ENCODE measurements around the gene DAD1.
A peak's percentile ranks its signal among the peaks of the same experiment; 100 is the strongest.

Gene DAD1

GRCh38 chr14:22565391-22565945 lies 23.6 kb downstream of the DAD1 start:
- peaks cover 12% of the 10 kb centered on the region for H3K36me3 ChIP-seq
- H3K27me3 ChIP-seq (ENCODE audit: insufficient read depth, low read depth, severe bottlenecking) = no peaks in the 10 kb centered on the region
- no peaks in the 10 kb centered on the region for H3K9me3 ChIP-seq (ENCODE audit: severe bottlenecking)
- no peak overlapping the region for H3K4me3 ChIP-seq (ENCODE audit: low read depth, low read length)
- no peak for DNase-seq
- TF ChIP-seq CTCF (IDR thresholded peaks at IDR 0.05; ENCODE audit: low read depth, low read length) = no peak
- H3K27ac ChIP-seq = peak overlapping the region; percentile 74; the same call in 1 of the 2 replicates

GRCh38 chr14:22564463-22564862 lies 24.6 kb downstream of the DAD1 start:
- peaks cover 12% of the 10 kb centered on the region for H3K36me3 ChIP-seq
- no peak for DNase-seq
- H3K4me3 ChIP-seq (ENCODE audit: low read depth, low read length) = no peak overlapping the region
- H3K27ac ChIP-seq = peak overlapping the region; percentile 39
- H3K9me3 ChIP-seq (ENCODE audit: severe bottlenecking) = no peaks in the 10 kb centered on the region
- TF ChIP-seq CTCF (IDR thresholded peaks at IDR 0.05; ENCODE audit: low read depth, low read length) = no peak
- no peaks in the 10 kb centered on the region for H3K27me3 ChIP-seq (ENCODE audit: insufficient read depth, low read depth, severe bottlenecking)

GRCh38 chr14:22563987-22564386 lies 25.0 kb downstream of the DAD1 start:
- TF ChIP-seq CTCF (IDR thresholded peaks at IDR 0.05; ENCODE audit: low read depth, low read length) = no peak
- DNase-seq = no peak
- Histone ChIP-seq H3K4me3 (ENCODE audit: low read depth, low read length) (no peak overlapping the region), H3K27ac (no peak overlapping the region; the same call in 1 of the 2 replicates), H3K27me3 (ENCODE audit: insufficient read depth, low read depth, severe bottlenecking) (no peaks in the 10 kb centered on the region), H3K36me3 (peaks cover 12% of the 10 kb centered on the region), H3K9me3 (ENCODE audit: severe bottlenecking) (no peaks in the 10 kb centered on the region)

GRCh38 chr14:22561661-22562579 lies 27.1 kb downstream of the DAD1 start:
- no peak for DNase-seq
- H3K27ac ChIP-seq = no peak overlapping the region
- H3K4me3 ChIP-seq (ENCODE audit: low read depth, low read length) = no peak overlapping the region

GRCh38 chr14:22561366-22561660 lies 27.7 kb downstream of the DAD1 start:
- Histone ChIP-seq H3K36me3 (peaks cover 9% of the 10 kb centered on the region), H3K27ac (no peak overlapping the region), H3K9me3 (ENCODE audit: severe bottlenecking) (no peaks in the 10 kb centered on the region), H3K4me3 (ENCODE audit: low read depth, low read length) (no peak overlapping the region), H3K27me3 (ENCODE audit: insufficient read depth, low read depth, severe bottlenecking) (no peaks in the 10 kb centered on the region)
- DNase-seq = no peak
- TF ChIP-seq CTCF (IDR thresholded peaks at IDR 0.05; ENCODE audit: low read depth, low read length) = no peak

More at GRCh38 chr14:22561661-22562579, 27.1 kb downstream of the DAD1 start:
- TF ChIP-seq CTCF (IDR thresholded peaks at IDR 0.05; ENCODE audit: low read depth, low read length) = no peak
- no peaks in the 10 kb centered on the region for H3K27me3 ChIP-seq (ENCODE audit: insufficient read depth, low read depth, severe bottlenecking)
- peaks cover 9% of the 10 kb centered on the region for H3K36me3 ChIP-seq
- no peaks in the 10 kb centered on the region for H3K9me3 ChIP-seq (ENCODE audit: severe bottlenecking)
